HCT116 (cell line): ENCODE results near the gene SIRT6. TPM values are rescaled to one million over a fixed set of nuclear protein-coding genes. Genes with fewer than 3 reads are reported as not detected.

Experiments
- ATAC-seq: fragments of 200-7000 bp; cut with Tn5 transposase; 2 replicates; pipeline ENCODE4 v1.9.1; 2020; ENCODE audit warnings: mild to moderate bottlenecking, moderate library complexity
- BruUV-seq: library from RNA; stranded (reverse); fragments of 400-500 nt; replicated peaks from 2 replicates; lab custom pipeline; 2021; lab: Mats Ljungman, UMichigan
- CTCF ChIA-PET: fragments of 300-600 bp; sonication (Branson Sonifier 250); formaldehyde crosslinking; loops from one replicate; lab custom pipeline; 2021; ENCODE audit warnings: antibody characterized with exemption; lab: Charles Lee
- POLR2A ChIA-PET: fragments of 300-600, 350-600 bp; sonication (Branson Sonifier 250); formaldehyde crosslinking; loops from one replicate; lab custom pipeline; 2021; ENCODE audit warnings: antibody characterized with exemption; lab: Charles Lee
- RAD21 ChIA-PET, 2 experiments: fragments of 300-600 bp; sonication (Branson Sonifier 250); formaldehyde crosslinking; loops; one replicate each; lab custom pipeline; 2023; ENCODE audit warnings: low total read pairs in 2 of 2; ENCODE audit not compliant: uncharacterized antibody in 2 of 2, unreplicated experiment in 2 of 2, low non-redundant PET in 1 of 2; lab: Charles Lee
- DNase-seq: peaks from one replicate; pipeline ENCODE4 v3.0.0-alpha.2; 2010; ENCODE audit warnings: low read depth, low spot score
- H2AFZ ChIP-seq: fragments of 200-600 bp; shearing (Covaris generic), sonication (generic); 2 replicates; pipeline ENCODE4 v1.6.1; 2017; ENCODE audit warnings: low read depth, mixed run types, mixed read lengths, antibody characterized with exemption, low read length; ENCODE audit not compliant: poor library complexity, severe bottlenecking
- H3K27ac ChIP-seq: 2 replicates; pipeline ENCODE4 v1.5.1; 2012; ENCODE audit warnings: low read depth, low read length
- H3K27me3 ChIP-seq: fragments of 200-600 bp; sonication (generic); 2 replicates; pipeline ENCODE4 v1.6.1; 2016; ENCODE audit warnings: mixed run types, low read length, mixed read lengths; ENCODE audit not compliant: insufficient read depth
- H3K36me3 ChIP-seq, 2 experiments: fragments of 200-500 bp in 1 of 2; fragments of 200-600 bp in 1 of 2; sonication (Bioruptor generic) in 1 of 2; sonication (generic) in 1 of 2; 2 replicates each; pipeline versions ENCODE4 v1.5.1 to v1.6.1; 2014 to 2016; ENCODE audit warnings: low read length in 2 of 2, inconsistent platforms in 1 of 2, mixed read lengths in 1 of 2, mixed run types in 1 of 2; ENCODE audit not compliant: insufficient read depth in 2 of 2, control insufficient read depth in 1 of 2
- H3K4me1 ChIP-seq, 2 experiments: fragments of 200-600 bp in 1 of 2; sonication (generic) in 1 of 2; 2 replicates each; pipeline versions ENCODE4 v1.5.1 to v1.6.1; 2012 to 2017; ENCODE audit warnings: low read length in 2 of 2, inconsistent platforms in 1 of 2, mild to moderate bottlenecking in 1 of 2, mixed read lengths in 1 of 2, mixed run types in 1 of 2, moderate library complexity in 1 of 2; ENCODE audit not compliant: insufficient read depth in 2 of 2, control insufficient read depth in 1 of 2
- H3K4me2 ChIP-seq: fragments of 200-600 bp; sonication (generic); 2 replicates; pipeline ENCODE4 v1.6.1; 2017; ENCODE audit warnings: mixed run types, low read length, mixed read lengths
- H3K4me3 ChIP-seq, 2 experiments: fragments of 200-600 bp in 1 of 2; sonication (generic) in 1 of 2; replicated peaks in 1 of 2; 2 replicates each; pipeline ENCODE4 v1.5.1; 2011 to 2016; ENCODE audit warnings: low read length in 2 of 2, control low read depth in 1 of 2, low read depth in 1 of 2, mild to moderate bottlenecking in 1 of 2, mixed read lengths in 1 of 2, mixed run types in 1 of 2
- H3K79me2 ChIP-seq: fragments of 200-600 bp; sonication (generic); 2 replicates; pipeline ENCODE4 v1.6.1; 2017; ENCODE audit warnings: mild to moderate bottlenecking, mixed run types, low read length, moderate library complexity, mixed read lengths; ENCODE audit not compliant: insufficient read depth
- H3K9ac ChIP-seq: fragments of 200-600 bp; sonication (generic); 2 replicates; pipeline ENCODE4 v1.6.1; 2016; ENCODE audit warnings: low read length, mixed read lengths
- H3K9me2 ChIP-seq: fragments of 200-600 bp; sonication (generic), shearing (Covaris generic); 2 replicates; pipeline ENCODE4 v1.6.1; 2017; ENCODE audit warnings: mixed run types, mild to moderate bottlenecking, moderate library complexity; ENCODE audit not compliant: insufficient read depth
- H3K9me3 ChIP-seq, 2 experiments: fragments of 200-500 bp in 1 of 2; fragments of 200-600 bp in 1 of 2; sonication (Bioruptor generic) in 1 of 2; sonication (generic) in 1 of 2; 2 replicates each; pipeline ENCODE4 v1.6.1; 2014 to 2017; ENCODE audit warnings: low read length in 2 of 2, mixed read lengths in 2 of 2, inconsistent platforms in 1 of 2, low read depth in 1 of 2, mild to moderate bottlenecking in 1 of 2, mixed run types in 1 of 2, moderate library complexity in 1 of 2; ENCODE audit not compliant: control insufficient read depth in 1 of 2, insufficient read depth in 1 of 2
- H4K20me1 ChIP-seq: fragments of 200-600 bp; sonication (generic), shearing (Covaris generic); 2 replicates; pipeline ENCODE4 v1.6.1; 2017; ENCODE audit warnings: mixed run types, mild to moderate bottlenecking, moderate library complexity; ENCODE audit not compliant: insufficient read depth
- EZH2 ChIP-seq: fragments of 200-600 bp; sonication (generic); IDR thresholded peaks from 2 replicates; pipeline ENCODE4 v1.6.1; 2017; ENCODE audit warnings: antibody characterized with exemption, mixed run types
- POLR2A ChIP-seq: IDR thresholded peaks from 2 replicates; pipeline ENCODE4 v1.7.0; 2011; ENCODE audit warnings: borderline replicate concordance; ENCODE audit not compliant: insufficient read depth, insufficient read length; ENCODE audit errors: extremely low read depth
- SIN3A ChIP-seq: IDR thresholded peaks from 2 replicates; pipeline ENCODE4 v1.6.1; 2012; ENCODE audit warnings: low read depth
- TCF7L2 ChIP-seq: IDR thresholded peaks from 2 replicates; pipeline ENCODE4 v1.7.0; 2011; ENCODE audit warnings: borderline replicate concordance, inconsistent platforms; ENCODE audit not compliant: insufficient read depth, insufficient read length; ENCODE audit errors: extremely low read depth
- ZNF274 ChIP-seq: fragments of 200-500 bp; sonication (Bioruptor generic); IDR thresholded peaks from 2 replicates; pipeline ENCODE4 v1.6.1; 2014; ENCODE audit warnings: mild to moderate bottlenecking, low read depth, low read length, inconsistent platforms
- intact Hi-C: fragments of 100-400 bp; cut with micrococcal nuclease; formaldehyde crosslinking; loops from 2 replicates; pipeline ENCODE4 v1.10.0; 2022
- total RNA-seq: library from RNA; stranded (reverse); gene quantifications from one replicate; pipeline ENCODE4 v1.2.1, GENCODE V29; 2021; ENCODE audit not compliant: unreplicated experiment

Gene SIRT6
- total RNA-seq, 1 experiment from 2014 or later, result 36.3 TPM

DNA sequence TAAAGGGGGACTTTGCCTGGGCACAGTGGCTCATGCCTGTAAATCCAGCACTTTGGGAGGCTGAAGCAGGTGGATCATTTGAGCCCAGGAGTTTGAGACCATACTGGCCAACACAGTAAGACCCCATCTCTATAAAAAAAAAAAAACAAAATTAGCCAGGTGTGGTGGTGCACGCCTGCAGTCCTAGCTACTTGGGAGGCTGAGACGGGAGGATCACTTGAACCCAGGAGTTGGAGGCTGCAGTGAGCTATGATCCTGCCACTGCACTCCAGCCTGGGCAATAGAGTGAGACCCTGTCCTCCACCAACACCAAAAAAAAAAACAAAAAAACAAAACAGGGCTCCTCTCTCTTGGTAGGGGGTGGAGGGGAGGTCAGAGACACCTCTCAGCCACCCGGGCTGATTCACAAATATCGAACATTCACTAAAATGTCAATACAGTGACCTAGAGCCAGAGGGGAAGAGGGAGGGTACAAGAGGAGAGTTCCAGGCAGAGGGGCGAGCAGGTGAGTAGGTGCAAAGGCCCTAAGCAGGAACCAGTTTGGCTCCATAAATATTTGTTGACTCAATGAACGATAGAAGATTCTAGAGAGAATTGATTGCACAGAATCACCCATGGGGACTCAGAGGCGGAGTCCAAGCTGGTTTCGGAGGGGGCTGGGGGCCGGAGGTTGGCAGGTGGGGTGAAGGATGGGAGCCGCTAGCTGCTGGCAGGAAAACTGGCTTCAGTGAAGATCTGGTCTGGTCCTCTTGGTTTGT, 29.9 kb downstream of the SIRT6 start:
- Histone ChIP-seq H2AFZ (no peak overlapping the region), H3K9ac (no peak overlapping the region), H3K4me2 (no peak overlapping the region), H3K4me3 (no peak overlapping the region), H3K27ac (no peak overlapping the region), H3K9me3 (no peaks in the 10 kb centered on the region), H4K20me1 (no peaks in the 10 kb centered on the region), H3K27me3 (no peaks in the 10 kb centered on the region), H3K9me2 (no peaks in the 10 kb centered on the region), H3K79me2 (no peaks in the 10 kb centered on the region), H3K4me1 (peaks cover 0 to 13% of the 10 kb centered on the region in 2 experiments; a peak in 2 of 4 replicates), H3K36me3 (no peaks in the 10 kb centered on the region)
- CTCF ChIA-PET, result interaction anchor here (3.6 kb wide), 1 partner anchor 12 kb away, joined by 13 read pairs; no protein-coding TSS in a partner anchor
- TF ChIP-seq POLR2A, result no peak
- TF ChIP-seq TCF7L2, result no peak
- TF ChIP-seq SIN3A, result no peak
- no peak for TF ChIP-seq EZH2
- intact Hi-C loops, result no loop called here
- DNase-seq, result no peak
- RAD21 ChIA-PET, result no interaction called here
- POLR2A ChIA-PET, result interaction anchor here (1.5 kb wide), 1 partner anchor 12 kb away, joined by 4 read pairs; no protein-coding TSS in a partner anchor
- no peak for ATAC-seq
- no TSS peak for BruUV-seq

DNA sequence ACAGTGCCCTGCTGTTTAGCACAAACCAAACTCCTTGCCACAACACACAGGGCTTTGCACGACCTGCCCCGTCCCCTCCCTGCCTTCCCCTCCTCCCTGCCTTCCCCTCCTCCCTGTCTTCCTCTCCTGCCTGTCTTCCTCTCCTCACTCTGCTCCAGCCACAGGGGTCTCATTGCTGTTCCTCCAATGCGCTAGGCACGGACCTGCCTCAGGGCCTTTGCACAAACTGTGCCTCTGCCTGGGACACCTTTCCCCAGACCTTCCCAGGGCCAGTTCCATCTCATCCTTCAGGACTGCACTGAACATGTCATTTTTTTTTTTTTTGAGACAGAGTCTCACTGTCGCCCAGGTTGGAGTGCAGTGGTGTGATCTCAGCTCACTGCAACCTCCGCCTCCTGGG, 30.7 kb downstream of the SIRT6 start:
- Histone ChIP-seq H3K9me2 (no peaks in the 10 kb centered on the region), H2AFZ (no peak overlapping the region), H3K27ac (no peak overlapping the region), H3K4me3 (no peak overlapping the region), H3K9ac (no peak overlapping the region), H3K4me2 (no peak overlapping the region), H3K79me2 (no peaks in the 10 kb centered on the region), H3K4me1 (peaks cover 0 to 12% of the 10 kb centered on the region in 2 experiments; a peak in 3 of 4 replicates), H4K20me1 (no peaks in the 10 kb centered on the region), H3K27me3 (no peaks in the 10 kb centered on the region), H3K36me3 (no peaks in the 10 kb centered on the region), H3K9me3 (no peaks in the 10 kb centered on the region)
- TF ChIP-seq TCF7L2, result no peak
- no peak for TF ChIP-seq ZNF274
- TF ChIP-seq SIN3A, result no peak
- ChIA-PET CTCF (no interaction called here), RAD21 (no interaction called here), POLR2A (no interaction called here)
- intact Hi-C loops, result no loop called here
- no TSS peak for BruUV-seq
- DNase-seq, result no peak
- no peak for ATAC-seq
